HG03439 (cell line): ENCODE results near the gene GNAI2.
"Not testable (repeated sequence)": the region's sequence is repeated elsewhere in the genome, so short reads cannot be mapped to it uniquely, and the experiment has no call there.

Experiments
- ATAC-seq: cut with Tn5 transposase; IDR thresholded peaks from one replicate; pipeline ENCODE4 v1.9.1; 2021; ENCODE audit warnings: mild to moderate bottlenecking, moderate library complexity; ENCODE audit not compliant: unreplicated experiment

The GNAI2 gene

GRCh38 chr3:50263478-50264382, 27.7 kb downstream of the GNAI2 start:
- ATAC-seq = no peak

- ATAC-seq = no peak
These were observed 28.5 kb downstream of the GNAI2 start for GRCh38 chr3:50264383-50264963.

- ATAC-seq = no peak
These were observed 29.0 kb downstream of the GNAI2 start for GRCh38 chr3:50264964-50265485.

GRCh38 chr3:50265571-50265970, 29.6 kb downstream of the GNAI2 start:
- ATAC-seq = no peak

- no peak for ATAC-seq
These were observed 30.0 kb downstream of the GNAI2 start for GRCh38 chr3:50266017-50266416.

GRCh38 chr3:50266836-50267235, 30.8 kb downstream of the GNAI2 start:
- no peak for ATAC-seq

- ATAC-seq = no peak
These were observed 31.4 kb downstream of the GNAI2 start for GRCh38 chr3:50267280-50267913.

GRCh38 chr3:50268276-50268675, 32.3 kb downstream of the GNAI2 start:
- no peak for ATAC-seq

- ATAC-seq = no peak
These were observed 32.9 kb downstream of the GNAI2 start, which contains the start of gene SEMA3B for GRCh38 chr3:50268703-50269451. Gene SEMA3B, plus strand, starts transcription at chr3:50269147. Its CDS starts 94 bp downstream, at chr3:50269241.

- no peak for ATAC-seq
These were observed 33.5 kb downstream of the GNAI2 start for GRCh38 chr3:50269460-50269859.

GRCh38 chr3:50269977-50270413, 34.0 kb downstream of the GNAI2 start:
- ATAC-seq = no peak

GRCh38 chr3:50270422-50271224, 34.6 kb downstream of the GNAI2 start:
- ATAC-seq = no peak

- no peak for ATAC-seq
These were observed 35.4 kb downstream of the GNAI2 start for GRCh38 chr3:50271314-50271936.

GRCh38 chr3:50272538-50272910, 36.5 kb downstream of the GNAI2 start:
- ATAC-seq = not testable (repeated sequence)

- ATAC-seq = peak; percentile 74
These were observed 37.1 kb downstream of the GNAI2 start for GRCh38 chr3:50272911-50273688.

- ATAC-seq = no peak
These were observed 37.7 kb downstream of the GNAI2 start for GRCh38 chr3:50273689-50274065.

GRCh38 chr3:50274371-50275104, 38.5 kb downstream of the GNAI2 start:
- no peak for ATAC-seq
